Progenitor cell of endocrine pancreas (in vitro differentiated cells): ENCODE results near the gene STAC. TPM values are rescaled to one million over a fixed set of nuclear protein-coding genes. Genes with fewer than 3 reads are reported as not detected.

Experiments used
- DNase-seq: peaks from one replicate; pipeline ENCODE4 v3.0.0; 2021; ENCODE audit warnings: low spot score; ENCODE audit not compliant: unreplicated experiment
- H3K27ac Mint-ChIP-seq: 2 replicates; pipeline ENCODE4 v1.8.0; 2021; ENCODE audit warnings: mild to moderate bottlenecking, moderate library complexity, mixed read lengths
- H3K27me3 Mint-ChIP-seq: 2 replicates; pipeline ENCODE4 v1.8.0; 2021; ENCODE audit warnings: mixed read lengths
- H3K36me3 Mint-ChIP-seq: 2 replicates; pipeline ENCODE4 v1.8.0; 2022; ENCODE audit warnings: mixed read lengths; ENCODE audit not compliant: insufficient read depth
- H3K4me1 Mint-ChIP-seq: 2 replicates; pipeline ENCODE4 v1.8.0; 2021; ENCODE audit warnings: low read depth, mixed read lengths
- H3K4me3 Mint-ChIP-seq: 2 replicates; pipeline ENCODE4 v1.8.0; 2021; ENCODE audit warnings: low read depth, mild to moderate bottlenecking, moderate library complexity, mixed read lengths
- H3K9me3 Mint-ChIP-seq: 2 replicates; pipeline ENCODE4 v1.8.0; 2021; ENCODE audit warnings: low read depth, mixed read lengths
- CTCF ChIP-seq: fragments of 200-600 bp; sonication (generic); IDR thresholded peaks from one replicate; pipeline ENCODE4 v1.5.0; 2021; ENCODE audit warnings: antibody characterized with exemption, mild to moderate bottlenecking; ENCODE audit not compliant: unreplicated experiment
- total RNA-seq: library from RNA; stranded (reverse); gene quantifications from 2 replicates; pipeline ENCODE4 v1.2.1, GENCODE V29; 2021

The STAC gene
- total RNA-seq, 1 donor from 2014 or later = 1.2 TPM

DNA sequence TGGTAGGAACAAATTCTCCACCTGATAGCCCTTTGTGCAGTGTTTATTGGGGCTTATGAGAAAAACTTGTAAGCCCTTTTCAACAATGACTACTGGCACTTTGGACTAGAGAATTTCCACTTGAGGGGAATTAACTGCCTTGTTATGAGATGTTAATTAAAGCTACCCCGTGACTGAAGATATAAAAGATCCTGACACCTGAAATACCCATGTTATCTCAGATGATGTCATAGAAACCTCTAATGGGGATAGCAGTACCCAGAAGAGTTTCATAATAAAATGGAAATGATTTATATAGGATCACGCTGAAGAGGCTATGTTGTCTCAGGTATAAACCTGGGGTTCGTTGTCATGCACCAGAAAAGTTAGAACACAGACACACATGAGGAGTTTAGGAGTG, 14.5 kb upstream of the STAC start:
- H3K36me3 Mint-ChIP-seq = no peaks in the 10 kb centered on the region
- H3K27me3 Mint-ChIP-seq = no peaks in the 10 kb centered on the region
- no peak overlapping the region for H3K27ac Mint-ChIP-seq
- DNase-seq = no peak
- H3K4me1 Mint-ChIP-seq = peaks cover 6% of the 10 kb centered on the region
- H3K9me3 Mint-ChIP-seq = peaks cover 2% of the 10 kb centered on the region
- TF ChIP-seq CTCF = no peak
- H3K4me3 Mint-ChIP-seq = no peak overlapping the region

GRCh38 chr3:36366308-36366707, 14.0 kb upstream of the STAC start:
- no peak overlapping the region for H3K27ac Mint-ChIP-seq
- H3K9me3 Mint-ChIP-seq = peaks cover 2% of the 10 kb centered on the region
- no peak for TF ChIP-seq CTCF
- no peaks in the 10 kb centered on the region for H3K36me3 Mint-ChIP-seq
- no peak for DNase-seq
- H3K4me3 Mint-ChIP-seq = no peak overlapping the region
- H3K4me1 Mint-ChIP-seq = peaks cover 6% of the 10 kb centered on the region
- H3K27me3 Mint-ChIP-seq = no peaks in the 10 kb centered on the region

GRCh38 chr3:36367912-36368573, 12.3 kb upstream of the STAC start:
- no peak for TF ChIP-seq CTCF
- Mint-ChIP-seq H3K4me3 (no peak overlapping the region), H3K27ac (no peak overlapping the region), H3K9me3 (peaks cover 2% of the 10 kb centered on the region), H3K27me3 (no peaks in the 10 kb centered on the region), H3K36me3 (no peaks in the 10 kb centered on the region), H3K4me1 (peaks cover 1% of the 10 kb centered on the region)
- DNase-seq = no peak

GRCh38 chr3:36372534-36372935, 7.8 kb upstream of the STAC start:
- H3K27me3 Mint-ChIP-seq = peaks cover 7% of the 10 kb centered on the region
- no peak for TF ChIP-seq CTCF
- H3K27ac Mint-ChIP-seq = no peak overlapping the region
- DNase-seq = no peak
- H3K36me3 Mint-ChIP-seq = no peaks in the 10 kb centered on the region
- no peaks in the 10 kb centered on the region for H3K4me1 Mint-ChIP-seq
- no peaks in the 10 kb centered on the region for H3K9me3 Mint-ChIP-seq
- H3K4me3 Mint-ChIP-seq = no peak overlapping the region

- Mint-ChIP-seq H3K27ac (no peak overlapping the region), H3K4me1 (peaks cover 2% of the 10 kb centered on the region), H3K4me3 (no peak overlapping the region), H3K9me3 (no peaks in the 10 kb centered on the region), H3K27me3 (peaks cover 10% of the 10 kb centered on the region), H3K36me3 (no peaks in the 10 kb centered on the region)
- TF ChIP-seq CTCF = no peak
- DNase-seq = no peak
These were observed 7.2 kb upstream of the STAC start for GRCh38 chr3:36373084-36373483.
